Endodermal cell (in vitro differentiated cells): ENCODE results near the gene SPINK2. TPM values are rescaled to one million over a fixed set of nuclear protein-coding genes. Genes with fewer than 3 reads are reported as not detected.

Experiments
- DNase-seq: peaks from one replicate; pipeline ENCODE4 v3.0.0-alpha.2; 2017
- H3K27ac ChIP-seq: 2 replicates; pipeline ENCODE4 v1.5.1; 2013; ENCODE audit warnings: mild to moderate bottlenecking, low read depth, low read length, moderate library complexity
- H3K27me3 ChIP-seq: 2 replicates; pipeline ENCODE4 v1.6.1; 2013; ENCODE audit warnings: mild to moderate bottlenecking, low read length, moderate library complexity; ENCODE audit not compliant: insufficient read depth, control insufficient read depth, poor library complexity, severe bottlenecking
- H3K36me3 ChIP-seq: 2 replicates; pipeline ENCODE4 v1.7.0; 2013; ENCODE audit warnings: mild to moderate bottlenecking, low read length, moderate library complexity; ENCODE audit not compliant: control insufficient read depth, insufficient read depth
- H3K4me1 ChIP-seq: one replicate; pipeline ENCODE4 v1.7.0; 2013; ENCODE audit warnings: low read length; ENCODE audit not compliant: control insufficient read depth, insufficient read depth
- H3K4me3 ChIP-seq: 2 replicates; pipeline ENCODE4 v1.5.1; 2013; ENCODE audit warnings: mild to moderate bottlenecking, low read length, moderate library complexity
- H3K9ac ChIP-seq: 2 replicates; pipeline ENCODE4 v1.6.1; 2013; ENCODE audit warnings: mild to moderate bottlenecking, low read length, moderate library complexity; ENCODE audit not compliant: poor library complexity, severe bottlenecking; ENCODE audit errors: extremely low read depth
- H3K9me3 ChIP-seq: 2 replicates; pipeline ENCODE4 v1.6.1; 2013; ENCODE audit warnings: mild to moderate bottlenecking, low read length, moderate library complexity; ENCODE audit not compliant: control insufficient read depth
- H3K27ac Mint-ChIP-seq: 2 replicates; pipeline ENCODE4 v1.8.0; 2020; ENCODE audit warnings: mixed read lengths
- H3K27me3 Mint-ChIP-seq: 2 replicates; pipeline ENCODE4 v1.8.0; 2021; ENCODE audit warnings: mild to moderate bottlenecking, mixed read lengths; ENCODE audit not compliant: insufficient read depth
- H3K36me3 Mint-ChIP-seq: 2 replicates; pipeline ENCODE4 v1.8.0; 2020; ENCODE audit warnings: low read depth, mixed read lengths
- H3K4me1 Mint-ChIP-seq: 2 replicates; pipeline ENCODE4 v1.8.0; 2020; ENCODE audit warnings: mixed read lengths
- H3K4me3 Mint-ChIP-seq: 2 replicates; pipeline ENCODE4 v1.8.0; 2020; ENCODE audit warnings: mild to moderate bottlenecking, moderate library complexity, mixed read lengths
- H3K9me3 Mint-ChIP-seq: 2 replicates; pipeline ENCODE4 v1.8.0; 2020; ENCODE audit warnings: mild to moderate bottlenecking, mixed read lengths
- WGBS, 2 experiments: methylation state at CpG; one replicate each; pipeline versions ENCODE4 v1.1.5 to v1.1.7; 2013; ENCODE audit warnings: missing lambda C conversion rate in 2 of 2, mixed read lengths in 1 of 2; ENCODE audit not compliant: insufficient coverage in 1 of 2, insufficient read length in 1 of 2; 5-methylcytosine and 5-hydroxymethylcytosine counted together
- total RNA-seq, 2 donors: library from RNA; stranded (reverse); fragmentation: NEBNext Ultra II Directional in 1 of 2; extraction: Animal tissue kit (Norgen Biotek cat#: 25700) in 1 of 2; gene quantifications; 2 replicates in 1 of 2; 3 replicates in 1 of 2; pipeline ENCODE4 v1.2.1, GENCODE V29; 2021
- TF ChIP-seq, protein P1 (sequence below): fragments of 200-600 bp; sonication (generic); conservative IDR thresholded peaks from 2 replicates; pipeline ENCODE4 v1.5.0; 2021; ENCODE audit warnings: antibody characterized with exemption, mild to moderate bottlenecking

SPINK2 gene
- total RNA-seq, 2 donors from 2014 or later, result 0.59 to 0.62 TPM

GRCh38 chr4:56788081-56788480, 33.4 kb downstream of the SPINK2 start:
- TF ChIP-seq, protein P1, sequence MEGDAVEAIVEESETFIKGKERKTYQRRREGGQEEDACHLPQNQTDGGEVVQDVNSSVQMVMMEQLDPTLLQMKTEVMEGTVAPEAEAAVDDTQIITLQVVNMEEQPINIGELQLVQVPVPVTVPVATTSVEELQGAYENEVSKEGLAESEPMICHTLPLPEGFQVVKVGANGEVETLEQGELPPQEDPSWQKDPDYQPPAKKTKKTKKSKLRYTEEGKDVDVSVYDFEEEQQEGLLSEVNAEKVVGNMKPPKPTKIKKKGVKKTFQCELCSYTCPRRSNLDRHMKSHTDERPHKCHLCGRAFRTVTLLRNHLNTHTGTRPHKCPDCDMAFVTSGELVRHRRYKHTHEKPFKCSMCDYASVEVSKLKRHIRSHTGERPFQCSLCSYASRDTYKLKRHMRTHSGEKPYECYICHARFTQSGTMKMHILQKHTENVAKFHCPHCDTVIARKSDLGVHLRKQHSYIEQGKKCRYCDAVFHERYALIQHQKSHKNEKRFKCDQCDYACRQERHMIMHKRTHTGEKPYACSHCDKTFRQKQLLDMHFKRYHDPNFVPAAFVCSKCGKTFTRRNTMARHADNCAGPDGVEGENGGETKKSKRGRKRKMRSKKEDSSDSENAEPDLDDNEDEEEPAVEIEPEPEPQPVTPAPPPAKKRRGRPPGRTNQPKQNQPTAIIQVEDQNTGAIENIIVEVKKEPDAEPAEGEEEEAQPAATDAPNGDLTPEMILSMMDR, result no peak
- no peaks in the 10 kb centered on the region for H3K9me3 ChIP-seq
- no peak overlapping the region for H3K27ac ChIP-seq
- no peak overlapping the region for H3K27ac Mint-ChIP-seq
- DNase-seq, result no peak
- H3K4me1 ChIP-seq, result peaks cover 3% of the 10 kb centered on the region
- H3K4me1 Mint-ChIP-seq, result peaks cover 14% of the 10 kb centered on the region
- no peak overlapping the region for H3K4me3 Mint-ChIP-seq
- no peaks in the 10 kb centered on the region for H3K9me3 Mint-ChIP-seq
- H3K27me3 ChIP-seq, result no peaks in the 10 kb centered on the region
- no peak overlapping the region for H3K9ac ChIP-seq
- no peaks in the 10 kb centered on the region for H3K36me3 ChIP-seq
- H3K4me3 ChIP-seq, result no peak overlapping the region
- peaks cover 3% of the 10 kb centered on the region for H3K27me3 Mint-ChIP-seq
- no peaks in the 10 kb centered on the region for H3K36me3 Mint-ChIP-seq
- 91 to 94% methylated on average over 2 to 7 of the region's 7 CpGs for WGBS, 2 experiments

GRCh38 chr4:56787380-56787779, 34.1 kb downstream of the SPINK2 start:
- TF ChIP-seq, protein P1, result no peak
- no peak overlapping the region for H3K9ac ChIP-seq
- Mint-ChIP-seq H3K27ac (no peak overlapping the region), H3K27me3 (peaks cover 3% of the 10 kb centered on the region), H3K36me3 (no peaks in the 10 kb centered on the region), H3K9me3 (no peaks in the 10 kb centered on the region), H3K4me3 (no peak overlapping the region), H3K4me1 (peaks cover 14% of the 10 kb centered on the region)
- no peak overlapping the region for H3K4me3 ChIP-seq
- H3K27ac ChIP-seq, result no peak overlapping the region
- WGBS, 2 experiments, result 58 to 64% methylated on average over 6 of the region's 6 CpGs
- peaks cover 3% of the 10 kb centered on the region for H3K4me1 ChIP-seq
- H3K9me3 ChIP-seq, result no peaks in the 10 kb centered on the region
- no peaks in the 10 kb centered on the region for H3K27me3 ChIP-seq
- peak; percentile 65 for DNase-seq
- no peaks in the 10 kb centered on the region for H3K36me3 ChIP-seq

GRCh38 chr4:56786955-56787354, 34.5 kb downstream of the SPINK2 start:
- H3K4me3 ChIP-seq, result no peak overlapping the region
- Mint-ChIP-seq H3K27me3 (peaks cover 3% of the 10 kb centered on the region), H3K4me3 (no peak overlapping the region), H3K4me1 (peaks cover 18% of the 10 kb centered on the region), H3K27ac (no peak overlapping the region), H3K9me3 (no peaks in the 10 kb centered on the region), H3K36me3 (no peaks in the 10 kb centered on the region)
- no peaks in the 10 kb centered on the region for H3K27me3 ChIP-seq
- no peak overlapping the region for H3K9ac ChIP-seq
- 57 to 67% methylated on average over 3 to 9 of the region's 9 CpGs for WGBS, 2 experiments
- no peak overlapping the region for H3K27ac ChIP-seq
- H3K9me3 ChIP-seq, result no peaks in the 10 kb centered on the region
- peak; percentile 66 for DNase-seq
- H3K36me3 ChIP-seq, result no peaks in the 10 kb centered on the region
- H3K4me1 ChIP-seq, result peaks cover 3% of the 10 kb centered on the region
- TF ChIP-seq, protein P1, result no peak
